Activated naive CD8-positive, alpha-beta T cell treated with anti-CD3 and anti-CD28 coated beads for 36 hours (primary cell): ENCODE results near the gene WSCD2. TPM values are rescaled to one million over a fixed set of nuclear protein-coding genes. Genes with fewer than 3 reads are reported as not detected.
"Not testable (repeated sequence)": the region's sequence is repeated elsewhere in the genome, so short reads cannot be mapped to it uniquely, and the experiment has no call there.

Experiments
- DNase-seq: peaks from one replicate; pipeline ENCODE4 v3.0.0; 2021
- H3K27ac Mint-ChIP-seq: one replicate; pipeline ENCODE4 v1.8.0; 2022; ENCODE audit warnings: mild to moderate bottlenecking, moderate library complexity, mixed read lengths
- H3K27me3 Mint-ChIP-seq: one replicate; pipeline ENCODE4 v1.8.0; 2022; ENCODE audit warnings: mild to moderate bottlenecking, mixed read lengths
- H3K36me3 Mint-ChIP-seq: one replicate; pipeline ENCODE4 v1.8.0; 2021; ENCODE audit warnings: mild to moderate bottlenecking, mixed read lengths
- H3K4me1 Mint-ChIP-seq: one replicate; pipeline ENCODE4 v1.8.0; 2021; ENCODE audit warnings: mixed read lengths
- H3K4me3 Mint-ChIP-seq: one replicate; pipeline ENCODE4 v1.8.0; 2022; ENCODE audit warnings: mild to moderate bottlenecking, moderate library complexity, mixed read lengths
- H3K9me3 Mint-ChIP-seq: one replicate; pipeline ENCODE4 v1.8.0; 2022; ENCODE audit warnings: mixed read lengths
- total RNA-seq, 2 experiments: library from RNA; stranded (reverse); gene quantifications; one replicate each; pipeline ENCODE4 v1.2.3, GENCODE V29; 2021

The WSCD2 gene
- total RNA-seq, 2 experiments from 2014 or later: not detected

- H3K4me3 Mint-ChIP-seq: no peak overlapping the region
- H3K9me3 Mint-ChIP-seq: no peaks in the 10 kb centered on the region
- no peaks in the 10 kb centered on the region for H3K36me3 Mint-ChIP-seq
- no peak for DNase-seq
- no peaks in the 10 kb centered on the region for H3K4me1 Mint-ChIP-seq
- peaks cover 11% of the 10 kb centered on the region for H3K27me3 Mint-ChIP-seq
- no peak overlapping the region for H3K27ac Mint-ChIP-seq
These were observed 72.7 kb downstream of the WSCD2 start for GRCh38 chr12:108201808-108202207.

GRCh38 chr12:108204117-108204987 lies 75.3 kb downstream of the WSCD2 start:
- no peak overlapping the region for H3K4me3 Mint-ChIP-seq
- H3K36me3 Mint-ChIP-seq: no peaks in the 10 kb centered on the region
- H3K4me1 Mint-ChIP-seq: no peaks in the 10 kb centered on the region
- H3K27ac Mint-ChIP-seq: no peak overlapping the region
- H3K27me3 Mint-ChIP-seq: peaks cover 12% of the 10 kb centered on the region
- DNase-seq: no peak
- H3K9me3 Mint-ChIP-seq: no peaks in the 10 kb centered on the region

- no peaks in the 10 kb centered on the region for H3K36me3 Mint-ChIP-seq
- DNase-seq: no peak
- H3K4me3 Mint-ChIP-seq: no peak overlapping the region
- H3K4me1 Mint-ChIP-seq: no peaks in the 10 kb centered on the region
- H3K27me3 Mint-ChIP-seq: peaks cover 18% of the 10 kb centered on the region
- H3K27ac Mint-ChIP-seq: no peak overlapping the region
- H3K9me3 Mint-ChIP-seq: no peaks in the 10 kb centered on the region
These were observed 76.8 kb downstream of the WSCD2 start for GRCh38 chr12:108205864-108206263.

GRCh38 chr12:108207791-108208730 lies 79.0 kb downstream of the WSCD2 start:
- Mint-ChIP-seq H3K4me1 (no peaks in the 10 kb centered on the region), H3K9me3 (no peaks in the 10 kb centered on the region), H3K27ac (no peak overlapping the region), H3K27me3 (peaks cover 23% of the 10 kb centered on the region), H3K36me3 (no peaks in the 10 kb centered on the region), H3K4me3 (no peak overlapping the region)
- DNase-seq: no peak

GRCh38 chr12:108210001-108210400 lies 80.9 kb downstream of the WSCD2 start:
- Mint-ChIP-seq H3K4me1 (no peaks in the 10 kb centered on the region), H3K27ac (no peak overlapping the region), H3K36me3 (no peaks in the 10 kb centered on the region), H3K9me3 (no peaks in the 10 kb centered on the region), H3K27me3 (peaks cover 25% of the 10 kb centered on the region), H3K4me3 (no peak overlapping the region)
- DNase-seq: no peak

- Mint-ChIP-seq H3K4me3 (no peak overlapping the region), H3K36me3 (no peaks in the 10 kb centered on the region), H3K9me3 (no peaks in the 10 kb centered on the region), H3K4me1 (no peaks in the 10 kb centered on the region), H3K27ac (no peak overlapping the region), H3K27me3 (peaks cover 27% of the 10 kb centered on the region)
- no peak for DNase-seq
These were observed 82.1 kb downstream of the WSCD2 start for GRCh38 chr12:108211157-108211556.

- H3K4me1 Mint-ChIP-seq: no peaks in the 10 kb centered on the region
- H3K27me3 Mint-ChIP-seq: peaks cover 22% of the 10 kb centered on the region
- no peaks in the 10 kb centered on the region for H3K36me3 Mint-ChIP-seq
- H3K9me3 Mint-ChIP-seq: no peaks in the 10 kb centered on the region
- H3K4me3 Mint-ChIP-seq: no peak overlapping the region
- no peak for DNase-seq
- no peak overlapping the region for H3K27ac Mint-ChIP-seq
These were observed 84.9 kb downstream of the WSCD2 start for GRCh38 chr12:108213871-108214445.

GRCh38 chr12:108214486-108214885 lies 85.4 kb downstream of the WSCD2 start:
- Mint-ChIP-seq H3K27ac (no peak overlapping the region), H3K4me1 (no peaks in the 10 kb centered on the region), H3K27me3 (peaks cover 22% of the 10 kb centered on the region), H3K9me3 (no peaks in the 10 kb centered on the region), H3K36me3 (no peaks in the 10 kb centered on the region), H3K4me3 (no peak overlapping the region)
- DNase-seq: peak; percentile 16

- Mint-ChIP-seq H3K36me3 (no peaks in the 10 kb centered on the region), H3K27ac (no peak overlapping the region), H3K4me1 (no peaks in the 10 kb centered on the region), H3K27me3 (peaks cover 20% of the 10 kb centered on the region), H3K9me3 (no peaks in the 10 kb centered on the region), H3K4me3 (no peak overlapping the region)
- no peak for DNase-seq
These were observed 86.4 kb downstream of the WSCD2 start for GRCh38 chr12:108215458-108215857.

GRCh38 chr12:108218921-108219320 lies 89.8 kb downstream of the WSCD2 start:
- Mint-ChIP-seq H3K27ac (no peak overlapping the region), H3K36me3 (no peaks in the 10 kb centered on the region), H3K4me1 (no peaks in the 10 kb centered on the region), H3K27me3 (peaks cover 9% of the 10 kb centered on the region), H3K9me3 (no peaks in the 10 kb centered on the region), H3K4me3 (no peak overlapping the region)
- DNase-seq: no peak

GRCh38 chr12:108225101-108225500 lies 96.0 kb downstream of the WSCD2 start:
- not testable (repeated sequence) for H3K27ac Mint-ChIP-seq, H3K4me3 Mint-ChIP-seq, DNase-seq, H3K36me3 Mint-ChIP-seq, H3K27me3 Mint-ChIP-seq, H3K9me3 Mint-ChIP-seq, H3K4me1 Mint-ChIP-seq

- no peak overlapping the region for H3K4me3 Mint-ChIP-seq
- H3K9me3 Mint-ChIP-seq: no peaks in the 10 kb centered on the region
- H3K27me3 Mint-ChIP-seq: peaks cover 4% of the 10 kb centered on the region
- no peak for DNase-seq
- no peak overlapping the region for H3K27ac Mint-ChIP-seq
- no peaks in the 10 kb centered on the region for H3K36me3 Mint-ChIP-seq
- H3K4me1 Mint-ChIP-seq: no peaks in the 10 kb centered on the region
These were observed 97.8 kb downstream of the WSCD2 start for GRCh38 chr12:108226866-108227265.

GRCh38 chr12:108228746-108229145 lies 99.7 kb downstream of the WSCD2 start:
- H3K27ac Mint-ChIP-seq: no peak overlapping the region
- no peak overlapping the region for H3K4me3 Mint-ChIP-seq
- H3K36me3 Mint-ChIP-seq: no peaks in the 10 kb centered on the region
- H3K9me3 Mint-ChIP-seq: no peaks in the 10 kb centered on the region
- peaks cover 4% of the 10 kb centered on the region for H3K27me3 Mint-ChIP-seq
- no peaks in the 10 kb centered on the region for H3K4me1 Mint-ChIP-seq
- no peak for DNase-seq

- Mint-ChIP-seq H3K27ac (no peak overlapping the region), H3K27me3 (peaks cover 11% of the 10 kb centered on the region), H3K4me1 (no peaks in the 10 kb centered on the region), H3K36me3 (no peaks in the 10 kb centered on the region), H3K9me3 (no peaks in the 10 kb centered on the region), H3K4me3 (no peak overlapping the region)
- DNase-seq: no peak
These were observed 102.2 kb downstream of the WSCD2 start for GRCh38 chr12:108231109-108231905.
